ENCODE measurements around the gene LSM11.

LSM11 gene

DNA sequence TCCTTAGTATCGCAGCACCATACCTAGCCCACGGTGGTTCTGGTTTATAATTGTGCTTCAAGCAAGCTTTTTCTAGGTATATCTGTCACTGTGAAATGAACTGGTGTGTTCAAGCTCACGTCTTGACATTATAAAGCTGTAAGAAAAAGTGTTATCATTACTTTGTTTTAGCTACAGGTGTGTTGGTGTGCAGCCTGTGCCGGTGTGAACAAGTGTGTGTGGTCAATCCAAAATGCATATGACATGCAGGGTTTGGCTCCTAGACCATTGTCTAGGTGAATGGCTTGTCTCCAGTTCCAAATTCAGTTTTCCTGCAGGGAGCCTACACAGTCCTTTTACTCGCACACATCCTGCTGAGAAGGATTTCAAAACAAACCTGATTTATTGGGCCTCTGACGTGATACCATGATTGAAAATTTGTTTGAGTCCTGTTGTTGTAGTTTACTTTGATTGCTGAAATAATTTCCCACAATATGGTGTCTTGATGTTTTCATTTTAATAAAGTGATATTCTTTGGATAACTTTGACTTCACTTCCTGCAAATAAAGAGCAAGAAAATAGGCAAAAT lies 3.7 kb downstream of the LSM11 start:
- TF ChIP-seq CTCF (IDR thresholded peaks at IDR 0.05; ENCODE audit: low read length, missing control alignments) = no peak
- DNase-seq (ENCODE audit: low read depth) = no peak
- H3K4me3 ChIP-seq (replicated peaks; ENCODE audit: low read depth, low read length) = no peak overlapping the region

GRCh38 chr5:157747766-157748700 lies 4.5 kb downstream of the LSM11 start:
- peak; percentile 42 for DNase-seq (ENCODE audit: low read depth)
- no peak for TF ChIP-seq CTCF (IDR thresholded peaks at IDR 0.05; ENCODE audit: low read length, missing control alignments)
- H3K4me3 ChIP-seq (replicated peaks; ENCODE audit: low read depth, low read length) = no peak overlapping the region

DNA sequence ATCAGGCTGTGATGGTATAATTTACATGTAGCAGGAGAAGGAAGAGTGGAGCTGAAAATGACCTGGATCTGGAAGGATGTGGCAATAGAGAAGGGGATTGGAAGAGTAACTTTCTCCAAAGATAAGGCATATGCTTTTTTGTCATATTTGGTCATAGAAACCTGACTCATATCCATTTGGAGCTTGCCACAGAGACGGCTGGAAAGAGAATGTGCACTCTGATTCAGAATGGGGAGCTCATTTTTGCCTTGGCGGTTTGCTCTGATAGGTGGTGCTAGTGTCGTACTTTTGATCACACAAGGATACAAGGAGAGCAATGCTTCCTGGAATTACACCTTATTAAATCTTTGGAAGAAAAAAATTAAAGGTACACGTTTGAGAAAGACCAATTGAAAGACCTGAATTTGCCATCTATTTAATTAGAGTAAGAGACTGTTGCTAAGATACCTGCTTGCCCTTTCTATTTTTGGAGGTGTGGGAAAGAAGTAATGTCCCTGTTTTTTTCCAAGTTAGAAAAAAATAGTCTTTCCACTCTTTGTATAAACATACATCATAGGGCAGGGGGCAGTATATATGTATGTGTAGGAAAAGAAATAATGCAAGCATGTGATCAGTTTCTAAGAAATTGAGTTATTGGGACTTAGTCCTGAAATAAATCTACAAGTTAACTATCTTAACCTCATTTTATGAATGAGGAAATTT lies 5.4 kb downstream of the LSM11 start:
- peak; percentile 92 for DNase-seq (ENCODE audit: low read depth)
- H3K4me3 ChIP-seq (replicated peaks; ENCODE audit: low read depth, low read length) = no peak overlapping the region
- peak; percentile 19 for TF ChIP-seq CTCF (IDR thresholded peaks at IDR 0.05; ENCODE audit: low read length, missing control alignments)

DNA sequence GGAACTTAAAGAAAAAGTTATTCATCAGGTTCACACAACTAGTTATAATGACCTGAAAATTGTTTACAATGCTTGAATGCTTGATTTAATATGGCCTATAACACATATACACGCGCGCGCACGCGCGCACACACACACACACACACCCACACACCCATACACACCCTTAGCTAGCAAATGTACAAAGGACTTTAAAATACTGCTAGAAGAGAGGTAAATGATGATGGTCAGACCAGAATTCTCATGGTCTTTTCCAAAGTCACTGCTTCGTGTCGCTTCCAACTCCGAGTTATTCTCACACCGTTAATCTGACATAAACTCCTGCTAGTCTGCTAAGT lies 5.9 kb downstream of the LSM11 start:
- TF ChIP-seq CTCF (IDR thresholded peaks at IDR 0.05; ENCODE audit: low read length, missing control alignments) = no peak
- H3K4me3 ChIP-seq (replicated peaks; ENCODE audit: low read depth, low read length) = no peak overlapping the region
- no peak for DNase-seq (ENCODE audit: low read depth)

DNA sequence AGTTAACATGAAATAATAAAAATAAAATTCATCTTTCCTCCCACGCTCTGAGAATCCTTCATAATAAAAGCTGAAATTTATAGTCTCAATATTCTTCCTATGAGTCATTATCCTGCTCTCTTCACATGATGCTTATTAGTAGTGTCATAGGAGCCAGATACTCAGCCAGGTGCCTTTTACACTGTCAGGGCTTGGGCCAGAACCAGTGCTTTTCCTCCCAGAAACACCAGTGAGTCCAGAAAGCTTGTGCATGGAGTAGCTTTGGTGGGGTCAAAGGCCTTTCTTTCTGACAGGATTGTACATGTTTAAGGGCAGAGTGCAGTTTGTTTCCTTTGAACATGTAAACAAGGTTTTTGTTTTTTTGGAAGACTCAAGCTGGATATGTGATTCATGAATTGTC lies 6.8 kb downstream of the LSM11 start:
- TF ChIP-seq CTCF (IDR thresholded peaks at IDR 0.05; ENCODE audit: low read length, missing control alignments) = no peak
- DNase-seq (ENCODE audit: low read depth) = peak; percentile 55
- H3K4me3 ChIP-seq (replicated peaks; ENCODE audit: low read depth, low read length) = no peak overlapping the region

- TF ChIP-seq CTCF (IDR thresholded peaks at IDR 0.05; ENCODE audit: low read length, missing control alignments) = no peak
- no peak overlapping the region for H3K4me3 ChIP-seq (replicated peaks; ENCODE audit: low read depth, low read length)
- DNase-seq (ENCODE audit: low read depth) = no peak
These were observed 12.6 kb downstream of the LSM11 start for GRCh38 chr5:157756122-157756521.

All from fibroblast of pulmonary artery (primary cell).